ENCODE results near the gene FIBCD1. TPM values are rescaled to one million over a fixed set of nuclear protein-coding genes. Genes with fewer than 3 reads are reported as not detected.

Gene FIBCD1
- total and polyA plus RNA-seq, 2 of the 8 experiments (the other 6 are each of a cell fraction or from before 2014, with no cell fraction given): 6.1 to 8.8 TPM

DNA sequence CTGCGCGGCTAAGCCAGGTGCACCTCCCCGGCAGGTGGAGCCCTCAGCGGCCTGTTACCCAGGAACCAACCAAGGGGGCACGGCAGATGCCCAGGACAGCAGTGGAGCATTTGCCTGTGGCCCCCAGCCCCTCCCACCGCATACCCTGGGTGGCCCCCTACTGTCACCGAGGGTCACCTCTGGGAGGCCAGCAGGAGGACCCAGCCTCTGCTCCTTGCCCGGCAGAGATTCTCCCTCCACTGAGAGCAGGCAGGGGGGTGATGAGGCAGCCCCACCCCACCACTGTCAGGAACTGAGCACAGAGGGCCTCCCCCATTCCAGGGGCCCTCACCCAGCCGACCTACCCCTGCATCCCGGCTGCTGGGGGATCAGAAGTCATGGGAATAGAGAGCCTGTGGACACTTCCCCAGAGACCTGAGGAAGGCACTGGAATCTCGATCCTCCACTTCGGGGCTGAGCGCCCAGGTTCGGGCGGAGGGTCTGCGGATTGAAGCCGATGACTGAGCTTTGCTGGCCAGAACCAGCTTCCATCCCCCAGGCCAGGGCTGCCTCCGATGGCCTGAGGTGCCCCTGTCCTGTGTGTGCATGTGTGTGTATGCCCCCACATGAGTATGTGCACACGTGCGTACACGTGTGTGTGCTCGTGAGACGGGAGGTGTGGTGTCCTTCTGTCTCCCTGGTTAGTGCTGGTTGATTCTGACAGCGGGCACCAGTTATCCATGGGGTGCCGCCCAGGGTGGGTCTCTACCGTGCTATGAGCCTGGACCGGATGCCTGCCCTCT lies 42.6 kb downstream of the FIBCD1 start, which contains the start of gene QRFP:
TSS of gene QRFP (minus strand) at position 580 of the 782 bp plus-strand sequence. CDS start 2,974 bp downstream, outside the sequence.
- no peak for FAIRE-seq
- H2BK5ac ChIP-seq (ENCODE audit: low read depth, low read length): no peak within 1 kb of the TSS
- no peak within 1 kb of the TSS for H3K4ac ChIP-seq (replicated peaks; ENCODE audit: insufficient read length, low read depth, low read length)
- peaks cover 0 to 3% (median 0%) of the 10 kb centered on the region in 4 experiments; a peak in 1 of 8 replicates for H3K36me3 ChIP-seq (ENCODE audit: control insufficient read depth in 2 of 4, insufficient read depth in 4 of 4, low read length in 3 of 4)
- no peak within 1 kb of the TSS for H3K18ac ChIP-seq (ENCODE audit: extremely low read depth, low read length)
- no peak within 1 kb of the TSS for H2BK120ac ChIP-seq (replicated peaks; ENCODE audit: low read depth, low read length)
- H2BK12ac ChIP-seq (ENCODE audit: low read depth, low read length): no peak within 1 kb of the TSS; the same call in 1 of the 2 replicates
- DNase-seq (ENCODE audit: low read depth in 1 of 2, low spot score in 2 of 2): peak in 1 of 2 experiments; percentile 55
- peaks cover 0 to 3% (median 0%) of the 10 kb centered on the region in 4 experiments; a peak in 3 of 7 replicates for H3K4me1 ChIP-seq (replicated peaks in 1 of 4; ENCODE audit: control insufficient read depth in 3 of 4, insufficient read depth in 4 of 4, low read length in 3 of 4)
- no peaks in the 10 kb centered on the region for H3K9me3 ChIP-seq (ENCODE audit: insufficient read depth in 2 of 2, low read depth in 1 of 2, low read length in 1 of 2)
- H3K27me3 ChIP-seq (replicated peaks in 1 of 4; ENCODE audit: control insufficient read depth in 3 of 4, extremely low read depth in 1 of 4, insufficient read depth in 3 of 4, low read length in 3 of 4): no peaks in the 10 kb centered on the region
- H2BK20ac ChIP-seq (ENCODE audit: low read length): no peak within 1 kb of the TSS
- no peak within 1 kb of the TSS for H3K4me2 ChIP-seq (ENCODE audit: insufficient read depth in 1 of 2, low read depth in 2 of 2, low read length in 2 of 2)
- no peak within 1 kb of the TSS for H3K23ac ChIP-seq (ENCODE audit: insufficient read length)
- no peak within 1 kb of the TSS for H3K27ac ChIP-seq (ENCODE audit: low read depth, low read length)
- H4K20me1 ChIP-seq (replicated peaks in 1 of 2; ENCODE audit: control insufficient read depth in 1 of 2, insufficient read depth in 2 of 2, low read length in 2 of 2): peaks cover 2 to 4% of the 10 kb centered on the region in 2 experiments
- H3K23me2 ChIP-seq (ENCODE audit: low read depth, low read length): no peaks in the 10 kb centered on the region
- ChIA-PET POLR2A (ENCODE audit: partially characterized antibody) (interaction anchor here (0.7 to 1.4 kb wide), 4 partner anchors 15 to 86 kb away, joined by 3 read pairs; no protein-coding TSS in a partner anchor), CTCF (ENCODE audit: partially characterized antibody) (interaction anchor here (0.9 to 8.2 kb wide), 5 partner anchors 9 to 102 kb away, joined by 3 to 49 read pairs (median 3); no protein-coding TSS in a partner anchor)
- H4K91ac ChIP-seq (replicated peaks; ENCODE audit: insufficient read length, low read length): no peak within 1 kb of the TSS
- WGBS, 2 experiments (ENCODE audit: extremely low coverage in 1 of 2, insufficient coverage in 1 of 2, insufficient read length in 1 of 2, insufficient replicate concordance in 2 of 2, low coverage in 1 of 2, low lambda C conversion rate in 2 of 2, missing lambda C conversion rate in 1 of 2): 91% methylated on average over 26 of the region's 27 CpGs; no CpG with 5 or more reads in 1 of the 2 experiments
- H3K79me2 ChIP-seq (ENCODE audit: control insufficient read depth in 1 of 2, insufficient read depth in 2 of 2, low read length in 2 of 2): no peaks in the 10 kb centered on the region
- H3K4me3 ChIP-seq (ENCODE audit: extremely low read depth in 1 of 4, insufficient read depth in 2 of 4, low read depth in 3 of 4, low read length in 4 of 4): no peak within 1 kb of the TSS
- no peak within 1 kb of the TSS for H4K5ac ChIP-seq (ENCODE audit: insufficient read length, low read depth, low read length)
- H4K8ac ChIP-seq (ENCODE audit: extremely low read depth, insufficient read depth, low read length): no peak within 1 kb of the TSS; the same call in 1 of the 2 replicates
- no peaks in the 10 kb centered on the region for H3K79me1 ChIP-seq (ENCODE audit: low read depth, low read length)
- H2AK5ac ChIP-seq (ENCODE audit: low read depth, low read length): no peak within 1 kb of the TSS
- no peak within 1 kb of the TSS for H3K9ac ChIP-seq (replicated peaks in 1 of 4; ENCODE audit: extremely low read depth in 1 of 4, low read depth in 3 of 4, low read length in 3 of 4)
- no peak within 1 kb of the TSS for H2BK15ac ChIP-seq (ENCODE audit: low read length)
- H3K14ac ChIP-seq (ENCODE audit: insufficient read length): no peak within 1 kb of the TSS
- no peak within 1 kb of the TSS for H3K56ac ChIP-seq (replicated peaks; ENCODE audit: insufficient read length, low read depth, low read length)
- H2AFZ ChIP-seq (ENCODE audit: low read length): no peak within 1 kb of the TSS
- TF ChIP-seq TBP (IDR thresholded peaks at IDR 0.05; ENCODE audit: low read depth, low read length) (no peak), TAF7 (optimal IDR thresholded peaks at IDR 0.05; ENCODE audit: borderline replicate concordance, low read depth, low read length) (no peak)
